Left kidney (tissue), 2 donors: ENCODE results near the gene MLXIPL. TPM values are rescaled to one million over a fixed set of nuclear protein-coding genes. Genes with fewer than 3 reads are reported as not detected.
A peak's percentile ranks its signal among the peaks of the same experiment; 100 is the strongest.
"Not testable (repeated sequence)": the region's sequence is repeated elsewhere in the genome, so short reads cannot be mapped to it uniquely, and the experiment has no call there.

Experiments used
- DNase-seq: peaks from one replicate; pipeline ENCODE4 v3.0.0-alpha.2; 2013
- polyA plus RNA-seq: library from polyadenylated mRNA; unstranded; fragments of 120-200 nt; gene quantifications from one replicate; pipeline ENCODE4 v1.2.1, GENCODE V29; 2013; ENCODE audit not compliant: insufficient read length

Gene MLXIPL
- polyA plus RNA-seq, 1 donor, result 4.8 TPM

- peak; percentile 99 for DNase-seq
These were observed 45.8 kb downstream of the MLXIPL start, which contains the start of gene TBL2 for GRCh38 chr7:73578342-73579128. TBL2 (minus strand) TSS chr7:73578579; CDS start chr7:73578549, 30 bp downstream.

GRCh38 chr7:73577627-73578341, 46.5 kb downstream of the MLXIPL start:
- no peak for DNase-seq

GRCh38 chr7:73573791-73574190, 50.5 kb downstream of the MLXIPL start:
- DNase-seq, result no peak

GRCh38 chr7:73573276-73573675, 51.0 kb downstream of the MLXIPL start:
- DNase-seq, result no peak

- DNase-seq, result no peak
These were observed 51.5 kb downstream of the MLXIPL start for GRCh38 chr7:73572767-73573186.

- no peak for DNase-seq
These were observed 53.3 kb downstream of the MLXIPL start for GRCh38 chr7:73570977-73571376.

- DNase-seq, result no peak
These were observed 53.8 kb downstream of the MLXIPL start for GRCh38 chr7:73570521-73570920.

GRCh38 chr7:73569042-73569608, 55.2 kb downstream of the MLXIPL start:
- no peak for DNase-seq

GRCh38 chr7:73567846-73568685, 56.3 kb downstream of the MLXIPL start:
- no peak for DNase-seq

- no peak for DNase-seq
These were observed 57.2 kb downstream of the MLXIPL start for GRCh38 chr7:73567140-73567539.

GRCh38 chr7:73566431-73566830, 57.9 kb downstream of the MLXIPL start:
- DNase-seq, result not testable (repeated sequence)

- no peak for DNase-seq
These were observed 58.5 kb downstream of the MLXIPL start for GRCh38 chr7:73565675-73566340.

- no peak for DNase-seq
These were observed 64.0 kb downstream of the MLXIPL start for GRCh38 chr7:73560109-73560835.

GRCh38 chr7:73557397-73558257, 66.7 kb downstream of the MLXIPL start, which contains the start of gene BCL7B:
BCL7B (minus strand) TSS chr7:73557690; CDS start chr7:73557578, 112 bp downstream.
- peak; percentile 62 for DNase-seq

GRCh38 chr7:73557108-73557396, 67.3 kb downstream of the MLXIPL start:
- peak; percentile 86 for DNase-seq

GRCh38 chr7:73556208-73557107, 67.9 kb downstream of the MLXIPL start:
- no peak for DNase-seq

- DNase-seq, result no peak
These were observed 68.8 kb downstream of the MLXIPL start for GRCh38 chr7:73555411-73555982.

GRCh38 chr7:73550093-73550492, 74.2 kb downstream of the MLXIPL start:
- not testable (repeated sequence) for DNase-seq
